LNCaP clone FGC (cell line): ENCODE results near the gene BASP1.
"Not testable (repeated sequence)": the region's sequence is repeated elsewhere in the genome, so short reads cannot be mapped to it uniquely, and the experiment has no call there.

Source experiments
- DNase-seq: peaks from one replicate; pipeline ENCODE4 v3.0.0-alpha.2; 2011; ENCODE audit warnings: low read depth
- H3K4me3 ChIP-seq: 2 replicates; pipeline ENCODE4 v1.5.1; 2011; ENCODE audit warnings: mild to moderate bottlenecking, low read depth, low read length, control low read depth
- CTCF ChIP-seq: IDR thresholded peaks from 2 replicates; pipeline ENCODE4 v1.5.1; 2012; ENCODE audit warnings: mild to moderate bottlenecking; ENCODE audit not compliant: control insufficient read depth, insufficient read depth; ENCODE audit errors: extremely low read depth

The BASP1 gene

GRCh38 chr5:17314907-17315471 is 97.6 kb downstream of the BASP1 start:
- H3K4me3 ChIP-seq, result no peak overlapping the region
- TF ChIP-seq CTCF, result no peak
- no peak for DNase-seq

GRCh38 chr5:17315710-17316221 is 98.3 kb downstream of the BASP1 start:
- no peak for TF ChIP-seq CTCF

GRCh38 chr5:17316970-17317459 is 99.6 kb downstream of the BASP1 start:
- DNase-seq, result no peak
- TF ChIP-seq CTCF, result no peak
- H3K4me3 ChIP-seq, result no peak overlapping the region

More at GRCh38 chr5:17315710-17316221, 98.3 kb downstream of the BASP1 start:
- DNase-seq, result no peak
- no peak overlapping the region for H3K4me3 ChIP-seq

- H3K4me3 ChIP-seq, result no peak overlapping the region
- no peak for TF ChIP-seq CTCF
- no peak for DNase-seq
Observed at GRCh38 chr5:17317473-17317872, 100.0 kb downstream of the BASP1 start.

- not testable (repeated sequence) for DNase-seq, H3K4me3 ChIP-seq
Observed at GRCh38 chr5:17319095-17319494, 101.7 kb downstream of the BASP1 start.

- DNase-seq, result peak; percentile 53
- TF ChIP-seq CTCF, result no peak
- H3K4me3 ChIP-seq, result no peak overlapping the region
Observed at GRCh38 chr5:17325770-17326599, 108.6 kb downstream of the BASP1 start.
